Neural progenitor cell (in vitro differentiated cells): ENCODE results near the gene ASIC2.

ENCODE experiments used
- CTCF ChIP-seq: fragments of 200-600 bp; sonication (generic); IDR thresholded peaks from 2 replicates; pipeline ENCODE4 v1.5.1; 2017; ENCODE audit warnings: antibody characterized with exemption, mild to moderate bottlenecking
- EZH2 ChIP-seq: fragments of 200-600 bp; sonication (generic); IDR thresholded peaks from 2 replicates; pipeline ENCODE4 v1.6.1; 2017; ENCODE audit warnings: antibody characterized with exemption, mild to moderate bottlenecking, moderate library complexity
- EZH2phosphoT487 ChIP-seq: fragments of 200-600 bp; sonication (generic); IDR thresholded peaks from 2 replicates; pipeline ENCODE4 v1.6.1; 2017; ENCODE audit warnings: antibody characterized with exemption

DNA sequence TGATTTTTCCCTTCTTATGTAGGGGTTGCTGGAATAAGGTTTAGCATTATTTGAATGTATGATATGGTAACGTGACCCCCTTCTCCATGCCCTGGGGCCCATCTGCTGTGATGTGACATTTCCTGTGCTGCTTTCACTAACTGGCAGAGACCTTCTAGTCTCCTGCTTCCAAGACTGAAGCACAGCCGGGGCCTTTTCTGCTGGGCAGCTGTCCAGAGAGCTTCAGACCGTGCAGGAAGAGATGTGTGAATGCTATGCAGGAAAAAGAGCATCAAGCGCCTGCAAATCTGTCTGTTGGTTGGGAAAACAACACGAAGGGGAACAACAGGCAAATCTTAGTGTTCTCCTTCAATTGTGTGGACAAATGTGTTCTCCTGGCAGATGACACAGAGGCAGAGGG lies 173.0 kb downstream of the ASIC2 start:
- no peak for TF ChIP-seq CTCF
- TF ChIP-seq EZH2: no peak
- TF ChIP-seq EZH2phosphoT487: no peak
